Amniotic epithelial cell (primary cell): Measurements from ENCODE around the gene IVNS1ABP.
"Not testable (repeated sequence)": the region's sequence is repeated elsewhere in the genome, so short reads cannot be mapped to it uniquely, and the experiment has no call there.

Source experiments
- DNase-seq: peaks from one replicate; pipeline ENCODE4 v3.0.0-alpha.2; 2010; ENCODE audit warnings: low read depth

Gene IVNS1ABP

DNA sequence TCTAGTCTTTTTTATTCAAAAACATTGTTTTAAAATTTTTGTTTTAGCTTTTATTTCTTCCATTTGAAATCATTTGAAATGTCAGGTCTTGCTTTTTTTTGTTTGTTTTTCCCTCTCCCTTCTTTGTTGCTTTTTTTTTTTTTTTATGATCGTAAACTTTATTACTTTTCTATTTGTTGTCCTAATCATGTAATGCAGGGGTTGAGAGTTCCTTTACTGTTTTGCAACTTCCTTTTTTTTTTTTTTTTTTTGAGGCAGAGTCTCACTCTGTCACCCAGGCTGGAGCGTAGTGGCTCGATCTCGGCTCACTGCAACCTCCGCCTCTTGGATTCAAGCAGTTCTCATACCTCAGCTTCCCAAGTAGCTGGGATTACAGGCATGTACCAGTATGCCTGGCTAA, 24.8 kb downstream of the IVNS1ABP start:
- no peak for DNase-seq

DNA sequence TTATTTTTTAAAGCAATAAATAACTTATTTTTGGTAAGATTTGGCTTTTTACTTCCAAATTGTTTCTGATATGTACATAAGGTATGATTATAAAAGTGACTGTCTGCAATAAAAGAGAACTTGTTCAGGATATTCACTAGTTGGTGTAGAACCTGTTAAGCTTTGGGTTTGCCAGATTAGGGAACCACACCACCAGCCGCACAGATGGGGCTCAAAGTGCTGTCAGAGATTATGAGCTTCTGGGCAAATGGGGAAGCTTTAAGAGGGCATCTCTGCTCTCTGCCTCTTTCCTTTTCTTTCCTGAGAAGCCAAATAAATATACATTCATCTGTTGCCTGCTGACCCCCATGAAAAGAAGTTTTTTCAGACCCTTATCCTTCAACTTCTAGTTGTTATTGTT, 25.4 kb downstream of the IVNS1ABP start:
- no peak for DNase-seq

DNA sequence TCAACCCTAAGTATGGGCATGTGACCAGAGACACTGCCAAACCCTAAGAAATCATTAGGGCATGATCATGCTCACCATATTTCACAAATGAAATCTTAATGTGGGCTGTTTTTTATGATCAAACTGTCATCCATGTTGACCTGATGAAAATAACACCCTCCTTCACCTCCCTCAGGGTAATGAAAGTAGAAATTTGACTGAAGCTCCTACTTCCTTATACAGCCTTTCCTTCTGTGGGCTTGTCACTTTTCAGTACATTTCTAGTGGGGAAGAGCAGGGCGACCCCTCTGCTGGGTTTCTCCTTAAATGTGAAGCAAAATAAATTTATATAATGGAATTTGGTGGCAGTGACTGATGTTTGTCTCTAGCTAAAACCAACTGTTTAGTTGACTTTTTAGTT, 25.9 kb downstream of the IVNS1ABP start:
- no peak for DNase-seq

DNA sequence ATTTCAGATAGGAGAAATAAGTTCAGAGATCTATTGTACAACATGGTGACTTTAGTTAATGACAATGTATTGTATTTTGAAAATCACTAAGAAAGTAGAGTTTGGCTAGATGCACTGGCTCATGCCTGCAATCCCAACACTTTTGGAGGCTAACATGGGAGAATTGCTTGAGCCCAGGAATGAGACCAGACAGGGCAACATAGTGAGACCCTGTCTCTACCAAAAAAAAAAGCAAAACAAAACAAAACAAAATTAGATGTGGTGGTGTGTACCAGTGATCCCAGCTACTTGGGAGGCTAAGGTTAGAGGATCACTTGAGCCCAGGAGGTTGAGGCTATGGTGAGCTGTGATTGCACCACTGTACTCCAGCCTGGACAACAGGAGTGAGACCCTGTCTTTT, 27.2 kb downstream of the IVNS1ABP start:
- no peak for DNase-seq

DNA sequence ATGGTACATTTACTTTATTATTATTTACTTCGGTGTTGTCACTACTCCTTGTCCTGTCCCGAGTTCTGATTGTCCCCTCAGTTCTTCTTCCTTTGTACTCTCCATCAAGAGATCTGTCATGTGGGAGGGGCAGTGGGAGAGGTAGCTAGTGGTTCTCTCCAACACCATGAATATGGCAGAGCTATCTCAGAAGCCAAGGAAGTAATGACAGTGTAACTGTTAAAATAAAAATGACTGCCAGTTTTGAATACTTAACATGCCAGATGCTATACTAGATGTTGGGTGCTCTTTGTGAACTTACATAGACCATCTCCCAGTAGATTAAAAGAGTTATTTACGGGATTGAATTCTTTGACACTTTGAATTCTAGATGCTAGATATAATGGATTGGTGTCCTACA, 28.6 kb downstream of the IVNS1ABP start:
- DNase-seq, result no peak

DNA sequence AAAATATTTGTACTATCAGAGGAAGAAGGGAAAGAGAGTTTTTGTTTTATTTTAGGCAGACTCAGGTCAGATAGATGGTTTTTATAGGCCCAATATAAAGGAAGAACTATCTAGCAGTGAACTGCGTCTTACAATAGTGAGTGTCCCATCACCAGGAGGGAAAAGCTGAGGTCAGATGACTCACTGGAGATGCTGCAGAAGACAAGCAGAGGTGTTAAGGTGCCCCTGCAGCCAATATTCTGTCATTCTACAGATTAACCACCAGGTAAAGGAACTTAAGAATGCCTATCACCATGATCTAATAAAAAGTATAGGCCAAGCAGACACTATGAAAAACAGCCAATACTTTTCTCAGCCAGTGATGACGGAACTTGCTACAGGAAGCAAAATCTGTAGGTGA, 29.6 kb downstream of the IVNS1ABP start:
- DNase-seq, result no peak

DNA sequence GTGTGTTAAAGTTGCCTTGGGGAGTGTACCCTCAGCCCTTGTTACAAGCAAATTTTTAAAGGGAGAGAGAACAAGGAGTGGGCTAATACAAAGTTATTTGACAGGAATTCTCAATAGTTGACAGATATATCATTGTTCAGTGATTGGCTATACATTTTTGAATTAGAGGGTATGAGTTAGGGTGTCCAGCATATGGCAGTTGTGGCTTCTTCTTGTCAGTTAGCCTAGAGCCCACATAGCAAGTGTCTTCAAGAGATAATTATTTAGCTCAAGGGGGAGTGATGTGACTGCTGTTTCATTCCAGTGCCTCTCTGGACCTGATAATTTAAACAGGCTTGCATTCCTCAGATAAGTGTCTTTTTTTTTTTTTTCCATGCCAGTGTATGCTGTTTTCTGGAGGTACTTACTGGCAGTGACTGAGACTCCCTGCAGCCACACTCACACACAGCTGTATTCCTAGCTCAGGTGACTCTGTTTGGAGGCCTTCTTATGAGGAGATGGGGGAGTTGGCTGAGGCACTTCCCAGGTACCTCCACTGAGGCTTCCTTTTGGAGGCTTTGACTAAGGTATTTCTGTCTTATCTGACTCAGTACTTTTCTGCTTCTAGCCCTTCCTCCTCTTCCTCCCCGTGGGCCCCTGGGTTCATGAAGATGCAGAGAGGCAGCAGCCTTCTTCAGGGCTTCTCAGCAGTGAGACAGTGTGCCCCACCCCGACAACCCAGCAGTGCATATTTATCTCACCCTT, 32.3 kb downstream of the IVNS1ABP start:
- DNase-seq, result peak; percentile 47

DNA sequence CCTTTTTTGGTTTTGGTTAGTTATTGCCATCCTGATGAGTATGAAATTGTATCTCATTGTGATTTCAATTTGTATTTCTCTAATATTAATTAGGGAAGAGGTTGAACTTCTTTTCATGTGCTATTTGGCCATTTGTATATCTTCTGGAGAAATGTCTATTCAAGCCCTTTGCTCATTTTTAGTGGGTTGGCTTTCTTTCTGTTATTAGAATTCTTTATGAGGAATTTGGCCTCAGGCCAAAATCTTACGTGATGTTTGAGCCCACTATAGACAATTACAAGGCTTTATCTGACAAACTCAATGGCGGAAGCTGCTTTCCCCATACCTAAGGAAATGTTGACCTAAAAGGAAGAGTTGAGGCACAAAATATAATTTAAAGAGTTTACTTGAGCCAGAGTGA, 32.9 kb downstream of the IVNS1ABP start:
- DNase-seq, result peak; percentile 16

DNA sequence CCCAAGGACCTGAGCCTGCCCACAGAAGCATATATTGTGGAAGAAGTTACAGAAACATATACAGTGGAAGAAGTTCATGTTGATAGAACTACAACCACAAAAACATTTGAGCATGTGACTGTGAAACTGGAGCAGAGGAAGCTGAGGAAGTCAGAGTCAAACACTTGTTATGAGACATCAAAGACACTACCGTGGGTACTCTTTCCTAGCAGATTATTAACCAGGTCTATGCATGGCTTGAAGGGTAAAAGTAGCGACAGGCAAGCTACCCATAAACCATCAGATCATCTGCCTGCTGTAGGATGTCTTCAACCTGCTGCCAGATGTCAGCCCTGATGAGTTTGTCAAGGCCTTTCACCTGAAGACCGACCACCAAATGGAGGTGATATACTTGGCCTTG, 35.8 kb downstream of the IVNS1ABP start:
- no peak for DNase-seq

DNA sequence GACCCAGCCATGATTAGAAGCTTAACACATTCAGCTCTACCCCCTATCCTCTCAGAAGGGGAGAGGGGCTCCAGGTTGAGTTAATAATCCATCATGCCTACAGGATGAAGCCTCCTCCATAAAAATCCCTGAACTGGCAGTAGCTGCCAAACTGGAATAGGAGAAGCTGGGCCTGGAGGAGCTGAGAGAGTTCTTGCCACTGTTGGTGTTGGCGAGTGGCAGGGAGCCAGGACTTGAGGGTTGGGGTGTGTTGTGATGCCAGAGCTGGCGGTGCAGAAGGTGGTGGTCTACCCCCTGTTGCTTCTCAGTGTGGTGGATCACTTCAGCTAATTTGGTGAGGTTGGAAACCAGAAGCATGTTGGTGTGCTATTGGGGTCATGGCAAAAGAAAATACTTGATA, 36.5 kb downstream of the IVNS1ABP start:
- no peak for DNase-seq

DNA sequence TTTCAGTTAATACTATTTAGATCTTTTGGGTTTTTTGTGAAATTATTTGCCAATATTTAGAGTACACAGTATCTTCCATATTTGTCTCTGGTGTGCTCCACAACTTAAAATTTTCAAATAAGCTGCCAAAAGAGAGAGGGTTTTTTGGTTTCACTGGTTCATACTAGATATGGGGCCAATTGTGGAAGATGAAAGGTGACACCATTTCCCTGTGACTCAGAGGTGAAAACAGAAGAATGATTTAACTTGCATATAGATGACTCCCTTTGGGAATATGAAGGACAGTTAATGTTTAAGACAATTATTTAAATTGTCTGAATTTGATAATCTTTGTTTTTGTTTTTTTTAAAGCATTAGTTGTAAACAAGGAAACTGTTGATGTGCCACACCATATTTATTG, 37.5 kb downstream of the IVNS1ABP start:
- DNase-seq, result no peak

DNA sequence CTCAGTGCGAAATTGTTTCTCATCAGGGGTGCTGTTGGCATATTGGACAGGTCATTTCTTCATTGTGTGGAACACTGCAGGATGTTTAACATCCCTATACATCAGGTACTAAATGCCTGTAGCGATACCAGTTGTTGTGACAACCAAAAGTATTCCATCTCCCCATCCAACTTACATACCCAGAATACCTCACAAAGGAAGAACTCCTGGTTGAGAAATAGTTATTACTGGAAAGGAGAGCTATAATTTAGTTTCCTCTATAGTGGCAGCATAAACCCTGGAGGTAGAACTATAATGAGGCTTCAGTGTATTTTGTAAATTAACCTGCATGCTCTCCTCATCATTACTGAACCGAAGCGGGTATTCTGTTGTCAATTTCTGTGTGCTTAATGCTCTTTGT, 45.1 kb downstream of the IVNS1ABP start:
- no peak for DNase-seq

DNA sequence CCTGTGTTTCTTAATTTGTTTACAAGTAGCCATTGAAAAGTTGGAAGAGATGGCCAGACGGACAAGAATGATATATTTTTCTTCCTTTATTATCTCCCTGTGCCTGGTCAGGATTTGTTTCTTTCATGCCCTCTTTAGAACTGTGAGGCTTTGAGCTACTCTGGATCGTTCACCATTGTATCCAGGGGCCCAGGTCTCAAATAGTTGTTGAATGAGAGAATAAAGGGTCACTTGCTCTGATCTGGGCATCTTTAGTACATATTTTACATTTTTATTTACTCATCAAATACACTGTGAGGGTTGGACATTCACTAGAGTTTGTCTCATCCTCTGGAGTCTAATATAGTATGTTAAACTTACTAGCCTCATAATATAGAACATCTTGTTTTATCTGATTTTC, 48.7 kb downstream of the IVNS1ABP start:
- DNase-seq, result no peak

DNA sequence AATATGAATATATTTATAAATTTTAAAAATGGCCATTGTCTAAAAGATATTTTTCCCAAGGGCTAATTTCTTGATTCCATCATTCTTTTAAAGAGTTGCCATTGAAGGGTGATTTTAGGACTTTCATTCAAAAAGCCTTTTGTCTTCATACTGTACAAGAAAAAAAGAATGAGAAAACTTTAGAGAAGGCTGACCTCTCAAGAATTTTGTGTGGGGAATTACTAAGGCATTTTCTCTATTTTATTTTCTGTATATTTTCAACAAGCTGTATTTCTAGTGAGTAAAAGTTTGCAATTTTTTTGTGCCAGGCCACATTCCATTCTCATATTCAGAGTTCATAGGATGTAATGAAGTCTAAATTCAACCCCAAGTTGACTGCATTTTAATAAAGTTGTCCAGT, 49.3 kb downstream of the IVNS1ABP start:
- no peak for DNase-seq

DNA sequence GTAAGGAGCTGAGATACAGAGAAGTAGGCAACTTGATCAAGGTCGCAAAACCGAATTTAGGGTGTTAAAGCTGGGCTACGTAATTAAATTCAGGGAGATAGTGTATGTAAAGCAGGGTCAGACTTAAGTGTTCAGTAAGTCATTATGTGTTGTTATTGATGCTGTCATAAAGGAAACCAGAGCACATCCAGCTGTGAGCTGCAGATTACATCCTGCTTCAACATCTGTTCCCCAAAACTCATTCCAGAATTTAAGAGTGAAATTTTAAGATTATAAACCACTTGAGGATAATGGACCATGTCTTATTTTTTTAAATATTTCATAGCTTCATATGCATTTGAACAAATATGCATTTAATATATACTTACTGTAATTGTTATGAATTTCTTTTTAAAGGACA, 49.7 kb downstream of the IVNS1ABP start:
- DNase-seq, result no peak

DNA sequence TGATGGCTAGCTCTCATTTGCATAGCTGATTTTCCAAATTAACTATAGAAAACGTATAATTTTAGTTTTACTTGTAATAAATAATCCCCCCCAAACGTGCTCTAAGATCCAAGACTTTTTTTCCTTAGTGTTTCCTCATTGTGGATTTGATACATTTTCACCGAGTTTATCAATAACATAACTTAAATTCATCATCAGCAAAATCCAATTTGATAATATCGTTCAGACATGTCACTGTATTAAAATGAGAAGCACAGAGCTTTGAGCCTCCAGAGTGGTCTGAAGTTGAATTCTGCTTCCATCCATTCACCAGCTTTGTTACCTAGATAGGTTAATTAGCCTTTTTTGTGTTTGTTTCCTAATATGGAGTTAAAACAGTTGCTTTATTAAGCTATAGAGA, 51.7 kb downstream of the IVNS1ABP start:
- no peak for DNase-seq

DNA sequence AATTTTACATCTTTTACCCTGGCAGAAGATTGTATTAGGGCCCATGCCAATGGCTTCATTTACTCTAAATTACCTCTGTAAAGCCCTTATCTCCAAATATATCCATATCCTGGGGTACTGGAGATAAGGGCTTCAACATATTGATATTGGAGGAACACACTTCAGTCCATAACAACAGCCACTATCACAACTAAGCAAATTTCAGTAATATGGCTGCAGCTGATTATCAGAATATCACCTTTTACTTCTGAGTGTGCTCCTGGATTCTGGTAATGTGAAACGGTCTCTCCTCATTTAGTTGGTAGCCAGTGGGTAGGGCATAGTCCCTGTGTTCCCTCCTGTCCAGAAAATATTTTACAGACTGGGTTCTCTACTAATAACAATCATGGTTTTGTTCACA, 53.3 kb downstream of the IVNS1ABP start:
- DNase-seq, result no peak

DNA sequence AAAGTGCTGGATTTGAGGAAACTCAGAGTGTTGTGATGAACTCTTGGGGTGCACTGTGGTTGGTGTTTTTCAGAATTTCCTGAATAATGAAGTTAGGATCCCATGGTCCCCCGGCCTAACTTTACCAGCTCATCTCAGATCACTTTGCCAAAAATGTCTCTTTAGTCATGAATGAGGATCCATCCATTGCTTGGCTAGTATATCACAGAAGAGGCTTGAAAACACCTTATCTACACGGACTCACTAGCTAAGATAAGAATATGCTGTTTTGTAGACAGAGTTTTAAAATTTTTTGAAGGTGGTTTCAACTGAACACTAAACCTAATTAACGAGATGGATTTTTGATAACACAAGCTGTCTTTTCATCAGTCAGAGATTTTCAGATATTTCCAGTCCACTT, 53.8 kb downstream of the IVNS1ABP start:
- DNase-seq, result no peak

DNA sequence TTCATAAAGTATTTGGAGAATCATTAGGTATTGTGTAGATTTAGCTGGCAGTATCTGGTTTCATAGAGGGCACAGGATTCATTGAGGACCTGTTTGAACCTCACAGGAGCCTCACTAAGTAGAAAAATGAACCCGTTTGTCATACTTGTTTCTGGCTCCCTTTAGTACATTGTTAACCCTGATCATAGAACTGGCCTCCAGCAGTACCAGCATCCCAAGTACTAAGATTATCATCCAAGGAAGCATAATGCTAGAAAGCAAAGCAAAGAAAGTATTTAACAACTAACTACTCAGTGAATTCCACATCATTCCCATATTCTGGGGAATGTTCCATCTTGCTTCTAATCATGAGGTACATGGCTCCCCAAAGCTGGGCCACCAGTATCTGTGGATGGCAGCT, 54.9 kb downstream of the IVNS1ABP start:
- DNase-seq, result no peak

DNA sequence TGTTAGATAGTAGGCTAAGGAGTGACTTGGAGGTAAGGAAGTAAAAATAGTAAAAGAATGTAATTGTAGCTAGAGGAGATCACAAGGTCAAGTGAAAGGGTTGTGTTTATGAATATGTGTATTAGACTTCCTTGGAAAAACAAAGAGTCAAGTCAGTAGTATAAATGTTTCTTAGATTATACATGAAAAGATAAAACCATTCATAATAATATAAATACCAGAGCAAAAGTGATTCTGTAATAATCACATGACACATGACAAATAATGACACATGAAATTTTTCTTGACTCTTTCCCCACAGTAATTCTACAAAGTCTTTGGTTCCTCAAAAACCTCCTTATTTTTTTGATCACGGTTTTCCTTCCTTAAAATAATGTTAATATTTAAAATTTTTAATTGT, 56.4 kb downstream of the IVNS1ABP start:
- no peak for DNase-seq

DNA sequence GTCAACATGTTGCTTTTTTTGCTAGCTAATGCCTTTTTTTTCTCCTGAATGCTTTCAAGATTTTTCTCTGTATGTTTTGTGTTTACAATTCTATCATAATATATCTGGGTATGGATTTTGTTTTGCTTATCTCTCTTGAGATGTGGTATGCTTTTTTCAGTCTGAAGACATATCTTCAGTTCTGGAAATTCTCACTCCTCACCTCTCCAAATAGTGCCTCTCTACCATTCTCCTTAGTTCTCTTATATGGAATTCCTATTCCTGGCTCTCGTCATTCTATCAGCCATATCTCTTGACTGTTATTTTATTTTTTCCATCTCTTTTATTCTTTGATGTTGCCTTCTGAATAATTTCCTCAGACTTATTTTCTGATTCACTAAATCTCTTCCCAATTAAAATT, 58.4 kb downstream of the IVNS1ABP start:
- no peak for DNase-seq

DNA sequence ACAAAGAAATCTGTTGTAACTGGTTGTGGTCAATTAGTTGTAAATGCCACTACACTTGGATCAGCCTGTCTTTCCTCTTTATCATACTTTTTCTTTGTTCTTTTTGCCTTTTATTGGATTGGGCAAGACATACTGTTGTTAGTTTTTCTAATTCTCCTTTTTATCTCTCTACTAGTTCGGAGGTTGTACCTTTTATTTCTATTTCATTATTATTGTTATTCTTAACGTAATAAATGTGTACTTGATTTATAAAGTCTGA, 59.2 kb downstream of the IVNS1ABP start:
- DNase-seq, result peak; percentile 51

DNA sequence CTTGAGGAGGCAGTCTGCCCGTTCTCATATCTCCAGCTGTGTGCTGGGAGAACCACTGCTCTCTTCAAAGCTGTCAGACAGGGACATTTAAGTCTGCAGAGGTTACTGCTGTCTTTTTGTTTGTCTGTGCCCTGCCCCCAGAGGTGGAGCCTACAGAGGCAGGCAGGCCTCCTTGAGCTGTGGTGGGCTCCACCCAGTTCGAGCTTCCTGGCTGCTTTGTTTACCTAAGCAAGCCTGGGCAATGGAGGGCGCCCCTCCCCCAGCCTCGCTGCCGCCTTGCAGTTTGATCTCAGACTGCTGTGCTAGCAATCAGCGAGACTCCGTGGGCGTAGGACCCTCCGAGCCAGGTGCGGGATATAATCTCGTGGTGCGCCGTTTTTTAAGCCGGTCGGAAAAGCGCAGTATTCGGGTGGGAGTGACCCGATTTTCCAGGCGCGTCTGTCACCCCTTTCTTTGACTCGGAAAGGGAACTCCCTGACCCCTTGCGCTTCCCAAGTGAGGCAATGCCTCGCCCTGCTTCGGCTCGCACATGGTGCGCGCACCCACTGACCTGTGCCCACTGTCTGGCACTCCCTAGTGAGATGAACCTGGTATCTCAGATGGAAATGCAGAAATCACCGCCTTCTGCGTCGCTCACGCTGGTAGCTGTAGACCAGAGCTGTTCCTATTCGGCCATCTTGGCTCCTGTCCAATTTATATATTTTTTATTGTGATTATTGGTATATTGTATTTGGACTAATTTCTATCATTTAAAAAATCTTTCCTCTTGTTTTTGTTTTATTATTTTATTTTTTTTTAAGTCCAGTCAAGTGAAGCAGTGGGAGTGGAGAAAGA, 59.7 kb downstream of the IVNS1ABP start:
- DNase-seq, result not testable (repeated sequence)

DNA sequence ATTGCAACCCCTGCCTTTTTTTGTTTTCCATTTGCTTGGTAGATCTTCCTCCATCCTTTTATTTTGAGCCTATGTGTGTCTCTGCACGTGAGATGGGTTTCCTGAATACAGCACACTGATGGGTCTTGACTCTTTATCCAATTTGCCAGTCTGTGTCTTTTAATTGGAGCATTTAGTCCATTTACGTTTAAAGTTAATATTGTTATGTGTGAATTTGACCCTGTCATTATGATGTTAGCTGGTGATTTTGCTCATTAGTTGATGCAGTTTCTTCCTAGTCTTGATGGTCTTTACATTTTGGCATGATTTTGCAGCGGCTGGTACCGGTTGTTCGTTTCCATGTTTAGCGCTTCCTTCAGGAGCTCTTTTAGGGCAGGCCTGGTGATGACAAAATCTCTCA, 61.4 kb downstream of the IVNS1ABP start:
- DNase-seq, result not testable (repeated sequence)
